GM21717 (cell line): ENCODE data around the gene OAS2.
"Not testable (repeated sequence)": the region's sequence is repeated elsewhere in the genome, so short reads cannot be mapped to it uniquely, and the experiment has no call there.

Experiments used
- ATAC-seq: cut with Tn5 transposase; IDR thresholded peaks from one replicate; pipeline ENCODE4 v1.9.1; 2021; ENCODE audit warnings: mild to moderate bottlenecking, moderate library complexity; ENCODE audit not compliant: unreplicated experiment

OAS2 gene

GRCh38 chr12:112979041-112979680 lies 842 bp downstream of the OAS2 start:
- ATAC-seq = peak; percentile 33

GRCh38 chr12:112980491-112981158 lies 2.3 kb downstream of the OAS2 start:
- ATAC-seq = no peak

GRCh38 chr12:112985642-112986290 lies 7.4 kb downstream of the OAS2 start:
- no peak for ATAC-seq

GRCh38 chr12:112986291-112986800 lies 8.0 kb downstream of the OAS2 start:
- no peak for ATAC-seq

- no peak for ATAC-seq
Measured at GRCh38 chr12:112987561-112987960, 9.2 kb downstream of the OAS2 start.

GRCh38 chr12:112988224-112988623 lies 9.9 kb downstream of the OAS2 start:
- no peak for ATAC-seq

GRCh38 chr12:112988823-112989385 lies 10.6 kb downstream of the OAS2 start:
- ATAC-seq = not testable (repeated sequence)

- no peak for ATAC-seq
Measured at GRCh38 chr12:112989806-112990205, 11.5 kb downstream of the OAS2 start.

- ATAC-seq = no peak
Measured at GRCh38 chr12:112992541-112993398, 14.5 kb downstream of the OAS2 start.

- ATAC-seq = no peak
Measured at GRCh38 chr12:112995008-112995407, 16.7 kb downstream of the OAS2 start.

GRCh38 chr12:112996501-112996900 lies 18.2 kb downstream of the OAS2 start:
- ATAC-seq = no peak

GRCh38 chr12:112997506-112997905 lies 19.2 kb downstream of the OAS2 start:
- ATAC-seq = no peak

GRCh38 chr12:112998987-112999767 lies 20.9 kb downstream of the OAS2 start:
- peak; percentile 94 for ATAC-seq

GRCh38 chr12:113000433-113000832 lies 22.1 kb downstream of the OAS2 start:
- ATAC-seq = no peak

- ATAC-seq = no peak
Measured at GRCh38 chr12:113002155-113002554, 23.8 kb downstream of the OAS2 start.

- ATAC-seq = no peak
Measured at GRCh38 chr12:113002676-113003075, 24.4 kb downstream of the OAS2 start.

GRCh38 chr12:113003636-113004035 lies 25.3 kb downstream of the OAS2 start:
- ATAC-seq = no peak

- no peak for ATAC-seq
Measured at GRCh38 chr12:113005762-113006161, 27.4 kb downstream of the OAS2 start.

- ATAC-seq = no peak
Measured at GRCh38 chr12:113006206-113006605, 27.9 kb downstream of the OAS2 start.

- ATAC-seq = no peak
Measured at GRCh38 chr12:113006641-113007040, 28.3 kb downstream of the OAS2 start.
